DOHH2 (cell line): ENCODE data around the gene IMMP2L.

Source experiments
- H3F3A ChIP-seq: fragments of 200-600 bp; sonication (generic), shearing (Covaris generic); 2 replicates; pipeline ENCODE4 v1.6.0; 2016; ENCODE audit warnings: antibody characterized with exemption, mild to moderate bottlenecking; ENCODE audit not compliant: control insufficient read depth, insufficient read depth
- H3K27ac ChIP-seq: fragments of 200-600 bp; sonication (generic); 2 replicates; pipeline ENCODE4 v1.5.1; 2014; ENCODE audit warnings: low read depth, mild to moderate bottlenecking, low read length, moderate library complexity
- H3K27me3 ChIP-seq: fragments of 200-600 bp; sonication (generic); 2 replicates; pipeline ENCODE4 v1.6.1; 2014; ENCODE audit warnings: mild to moderate bottlenecking, low read length, mixed read lengths; ENCODE audit not compliant: control insufficient read depth
- H3K36me3 ChIP-seq: fragments of 200-600 bp; sonication (generic); 2 replicates; pipeline ENCODE4 v1.6.1; 2014; ENCODE audit warnings: mild to moderate bottlenecking, low read length, moderate library complexity, mixed read lengths; ENCODE audit not compliant: control insufficient read depth
- H3K4me1 ChIP-seq: fragments of 200-600 bp; sonication (generic); 2 replicates; pipeline ENCODE4 v1.6.1; 2014; ENCODE audit warnings: mild to moderate bottlenecking, low read length, mixed read lengths; ENCODE audit not compliant: control insufficient read depth
- H3K4me2 ChIP-seq: fragments of 200-600 bp; sonication (generic); 2 replicates; pipeline ENCODE4 v1.6.0; 2014; ENCODE audit warnings: mild to moderate bottlenecking, low read length, moderate library complexity
- H3K4me3 ChIP-seq: fragments of 200-600 bp; sonication (generic); 2 replicates; pipeline ENCODE4 v1.5.1; 2014; ENCODE audit warnings: mild to moderate bottlenecking, low read length, mixed read lengths
- H3K79me2 ChIP-seq: fragments of 200-600 bp; sonication (generic); 2 replicates; pipeline ENCODE4 v1.6.1; 2014; ENCODE audit warnings: mild to moderate bottlenecking, low read length, mixed read lengths; ENCODE audit not compliant: control insufficient read depth
- H3K9me2 ChIP-seq: fragments of 200-600 bp; sonication (generic); replicated peaks from 2 replicates; pipeline ENCODE4 v1.6.1; 2014; ENCODE audit warnings: mild to moderate bottlenecking, low read length, mixed read lengths; ENCODE audit not compliant: control insufficient read depth
- H3K9me3 ChIP-seq: fragments of 200-600 bp; sonication (generic); 2 replicates; pipeline ENCODE4 v1.6.1; 2014; ENCODE audit warnings: antibody characterized with exemption, low read length, mixed read lengths; ENCODE audit not compliant: control insufficient read depth, insufficient read depth
- H4K20me1 ChIP-seq: fragments of 200-600 bp; sonication (generic); 2 replicates; pipeline ENCODE4 v1.6.0; 2014; ENCODE audit warnings: low read depth, mild to moderate bottlenecking, antibody characterized with exemption, low read length, moderate library complexity; ENCODE audit not compliant: control insufficient read depth, insufficient read depth
- EZH2phosphoT487 ChIP-seq: fragments of 200-600 bp; sonication (generic); IDR thresholded peaks from 2 replicates; pipeline ENCODE4 v1.6.1; 2017; ENCODE audit warnings: borderline replicate concordance, mild to moderate bottlenecking, antibody characterized with exemption, low read length, moderate library complexity, mixed read lengths
- TF ChIP-seq, protein P1 (sequence below): fragments of 200-600 bp; sonication (generic); IDR thresholded peaks from one replicate; pipeline ENCODE4 v1.5.1; 2014; ENCODE audit warnings: antibody characterized with exemption, mild to moderate bottlenecking, low read depth, low read length; ENCODE audit not compliant: poor library complexity, severe bottlenecking

IMMP2L gene

GRCh38 chr7:111266613-111267012 lies 295.7 kb downstream of the IMMP2L start:
- no peaks in the 10 kb centered on the region for H3F3A ChIP-seq
- H3K9me3 ChIP-seq: no peaks in the 10 kb centered on the region
- no peak overlapping the region for H3K4me2 ChIP-seq
- H3K4me1 ChIP-seq: no peaks in the 10 kb centered on the region
- H3K9me2 ChIP-seq: no peaks in the 10 kb centered on the region
- no peaks in the 10 kb centered on the region for H4K20me1 ChIP-seq
- H3K36me3 ChIP-seq: no peaks in the 10 kb centered on the region
- H3K4me3 ChIP-seq: no peak overlapping the region
- no peaks in the 10 kb centered on the region for H3K79me2 ChIP-seq
- no peak overlapping the region for H3K27ac ChIP-seq
- H3K27me3 ChIP-seq: no peaks in the 10 kb centered on the region
- TF ChIP-seq EZH2phosphoT487: no peak
- TF ChIP-seq, protein P1, sequence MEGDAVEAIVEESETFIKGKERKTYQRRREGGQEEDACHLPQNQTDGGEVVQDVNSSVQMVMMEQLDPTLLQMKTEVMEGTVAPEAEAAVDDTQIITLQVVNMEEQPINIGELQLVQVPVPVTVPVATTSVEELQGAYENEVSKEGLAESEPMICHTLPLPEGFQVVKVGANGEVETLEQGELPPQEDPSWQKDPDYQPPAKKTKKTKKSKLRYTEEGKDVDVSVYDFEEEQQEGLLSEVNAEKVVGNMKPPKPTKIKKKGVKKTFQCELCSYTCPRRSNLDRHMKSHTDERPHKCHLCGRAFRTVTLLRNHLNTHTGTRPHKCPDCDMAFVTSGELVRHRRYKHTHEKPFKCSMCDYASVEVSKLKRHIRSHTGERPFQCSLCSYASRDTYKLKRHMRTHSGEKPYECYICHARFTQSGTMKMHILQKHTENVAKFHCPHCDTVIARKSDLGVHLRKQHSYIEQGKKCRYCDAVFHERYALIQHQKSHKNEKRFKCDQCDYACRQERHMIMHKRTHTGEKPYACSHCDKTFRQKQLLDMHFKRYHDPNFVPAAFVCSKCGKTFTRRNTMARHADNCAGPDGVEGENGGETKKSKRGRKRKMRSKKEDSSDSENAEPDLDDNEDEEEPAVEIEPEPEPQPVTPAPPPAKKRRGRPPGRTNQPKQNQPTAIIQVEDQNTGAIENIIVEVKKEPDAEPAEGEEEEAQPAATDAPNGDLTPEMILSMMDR: no peak

- Histone ChIP-seq H3K79me2 (no peaks in the 10 kb centered on the region), H3K4me2 (no peak overlapping the region), H3K4me1 (no peaks in the 10 kb centered on the region), H3F3A (no peaks in the 10 kb centered on the region), H3K9me3 (no peaks in the 10 kb centered on the region), H3K27me3 (no peaks in the 10 kb centered on the region), H4K20me1 (no peaks in the 10 kb centered on the region), H3K36me3 (no peaks in the 10 kb centered on the region), H3K9me2 (no peaks in the 10 kb centered on the region), H3K27ac (no peak overlapping the region), H3K4me3 (no peak overlapping the region)
- TF ChIP-seq, protein P1: no peak
- TF ChIP-seq EZH2phosphoT487: no peak
Observed at GRCh38 chr7:111265394-111265793, 296.9 kb downstream of the IMMP2L start.

- Histone ChIP-seq H3K4me1 (no peaks in the 10 kb centered on the region), H3K4me3 (no peak overlapping the region), H3K4me2 (no peak overlapping the region), H4K20me1 (no peaks in the 10 kb centered on the region), H3K27me3 (no peaks in the 10 kb centered on the region), H3K9me2 (no peaks in the 10 kb centered on the region), H3K9me3 (no peaks in the 10 kb centered on the region), H3F3A (no peaks in the 10 kb centered on the region), H3K27ac (no peak overlapping the region), H3K36me3 (no peaks in the 10 kb centered on the region), H3K79me2 (no peaks in the 10 kb centered on the region)
- no peak for TF ChIP-seq EZH2phosphoT487
- TF ChIP-seq, protein P1: no peak
Observed at GRCh38 chr7:111264981-111265380, 297.3 kb downstream of the IMMP2L start.
